Karpas-422 (cell line): ENCODE measurements around the gene CNN3. TPM values are rescaled to one million over a fixed set of nuclear protein-coding genes. Genes with fewer than 3 reads are reported as not detected.

Experiments used
- DNase-seq: peaks from one replicate; pipeline ENCODE4 v3.0.0-alpha.2; 2015
- H2AFZ ChIP-seq: fragments of 200-600 bp; sonication (generic); 2 replicates; pipeline ENCODE4 v1.6.1; 2014; ENCODE audit warnings: antibody characterized with exemption, low read length, mixed read lengths
- H3K27ac ChIP-seq: fragments of 200-600 bp; sonication (generic); 2 replicates; pipeline ENCODE4 v1.5.1; 2014; ENCODE audit warnings: mild to moderate bottlenecking, low read length, moderate library complexity
- H3K27me3 ChIP-seq: fragments of 200-600 bp; sonication (generic); 2 replicates; pipeline ENCODE4 v1.6.1; 2014; ENCODE audit warnings: low read length, mixed read lengths
- H3K36me3 ChIP-seq: fragments of 200-600 bp; sonication (generic); 2 replicates; pipeline ENCODE4 v1.6.1; 2014; ENCODE audit warnings: low read length, mixed read lengths; ENCODE audit not compliant: insufficient read depth
- H3K4me1 ChIP-seq: fragments of 200-600 bp; sonication (generic); 2 replicates; pipeline ENCODE4 v1.6.1; 2014; ENCODE audit warnings: mild to moderate bottlenecking, low read length, mixed read lengths
- H3K4me2 ChIP-seq: fragments of 200-600 bp; sonication (generic); 2 replicates; pipeline ENCODE4 v1.6.1; 2014; ENCODE audit warnings: low read length, low read depth, mild to moderate bottlenecking; ENCODE audit not compliant: poor library complexity, severe bottlenecking
- H3K4me3 ChIP-seq: fragments of 200-600 bp; sonication (generic); 2 replicates; pipeline ENCODE4 v1.5.1; 2014; ENCODE audit warnings: mild to moderate bottlenecking, antibody characterized with exemption, low read length, mixed read lengths
- H3K79me2 ChIP-seq: fragments of 200-600 bp; sonication (generic); 2 replicates; pipeline ENCODE4 v1.6.1; 2014; ENCODE audit warnings: mild to moderate bottlenecking, low read length, mixed read lengths
- H3K9ac ChIP-seq: fragments of 200-600 bp; sonication (generic); 2 replicates; pipeline ENCODE4 v1.6.0; 2014; ENCODE audit warnings: low read length
- H3K9me2 ChIP-seq: fragments of 200-600 bp; sonication (generic), shearing (Covaris generic); replicated peaks from 2 replicates; pipeline ENCODE4 v1.6.0; 2014; ENCODE audit warnings: mild to moderate bottlenecking, low read length, moderate library complexity; ENCODE audit not compliant: insufficient read depth
- H3K9me3 ChIP-seq: fragments of 300-700, 200-600 bp; sonication (generic); 2 replicates; pipeline ENCODE4 v1.6.1; 2014; ENCODE audit warnings: low read length, mixed read lengths
- H4K20me1 ChIP-seq: fragments of 200-600 bp; sonication (generic); 2 replicates; pipeline ENCODE4 v1.6.1; 2014; ENCODE audit warnings: mild to moderate bottlenecking, antibody characterized with exemption, low read length, low read depth; ENCODE audit not compliant: insufficient read depth
- total RNA-seq: library from RNA; depleted of rRNA; stranded (reverse); fragments of >200 nt; shearing (Covaris generic); gene quantifications from 2 replicates; pipeline ENCODE4 v1.2.3, GENCODE V29; 2014; ENCODE audit warnings: low replicate concordance

The CNN3 gene
- total RNA-seq, 1 experiment from 2014 or later: 4.8 TPM

GRCh38 chr1:94931254-94931841 lies 4.4 kb upstream of the CNN3 start:
- Histone ChIP-seq H3K4me3 (no peak overlapping the region), H3K4me2 (no peak overlapping the region), H3K9ac (no peak overlapping the region), H3K9me3 (no peaks in the 10 kb centered on the region), H3K27ac (no peak overlapping the region), H4K20me1 (no peaks in the 10 kb centered on the region), H3K79me2 (no peaks in the 10 kb centered on the region), H3K9me2 (no peaks in the 10 kb centered on the region), H3K36me3 (no peaks in the 10 kb centered on the region), H3K27me3 (no peaks in the 10 kb centered on the region), H2AFZ (no peak overlapping the region), H3K4me1 (no peaks in the 10 kb centered on the region)
- DNase-seq: no peak

GRCh38 chr1:94929351-94930217 lies 2.7 kb upstream of the CNN3 start:
- Histone ChIP-seq H3K27ac (no peak overlapping the region), H2AFZ (no peak overlapping the region), H3K27me3 (no peaks in the 10 kb centered on the region), H3K9me2 (no peaks in the 10 kb centered on the region), H4K20me1 (no peaks in the 10 kb centered on the region), H3K4me2 (no peak overlapping the region), H3K4me1 (peaks cover 14% of the 10 kb centered on the region), H3K4me3 (no peak overlapping the region), H3K9me3 (no peaks in the 10 kb centered on the region), H3K9ac (no peak overlapping the region), H3K36me3 (no peaks in the 10 kb centered on the region), H3K79me2 (no peaks in the 10 kb centered on the region)
- no peak for DNase-seq

DNA sequence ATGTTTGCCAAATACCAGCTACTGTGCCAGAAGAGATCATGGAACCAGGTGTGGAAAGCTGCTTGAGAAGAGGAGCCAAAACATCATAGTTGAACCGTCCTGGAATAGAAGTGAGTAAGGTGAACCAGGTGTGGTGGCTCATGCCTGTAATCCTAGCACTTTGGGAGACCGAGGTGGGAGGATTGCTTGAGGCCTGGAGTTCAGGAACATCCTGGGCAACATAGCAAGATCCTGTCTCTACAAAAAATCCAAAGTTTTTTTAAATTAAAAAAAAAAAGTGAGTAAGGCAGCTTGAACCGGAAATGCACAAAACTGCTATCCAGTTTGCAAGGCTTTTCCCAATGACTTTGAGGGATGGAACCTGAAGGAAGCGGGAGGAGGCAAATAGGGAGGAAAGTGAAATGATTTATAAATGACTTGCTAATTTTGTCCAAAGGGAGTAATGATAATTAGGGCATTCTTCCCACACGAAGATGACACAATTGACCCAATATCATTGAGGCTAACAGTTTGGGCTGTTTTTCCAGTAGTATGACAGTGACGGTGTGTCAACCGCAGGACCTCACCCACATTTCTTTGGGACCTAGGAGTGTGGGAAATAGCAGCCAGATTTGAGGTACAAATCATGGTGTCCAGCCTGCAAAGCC lies 1.5 kb upstream of the CNN3 start:
- H3K4me2 ChIP-seq: no peak overlapping the region
- no peaks in the 10 kb centered on the region for H3K36me3 ChIP-seq
- H3K9ac ChIP-seq: no peak overlapping the region
- DNase-seq: no peak
- H3K9me3 ChIP-seq: no peaks in the 10 kb centered on the region
- no peak overlapping the region for H3K4me3 ChIP-seq
- H4K20me1 ChIP-seq: no peaks in the 10 kb centered on the region
- no peaks in the 10 kb centered on the region for H3K9me2 ChIP-seq
- H3K27me3 ChIP-seq: no peaks in the 10 kb centered on the region
- peaks cover 15% of the 10 kb centered on the region for H3K4me1 ChIP-seq
- H3K79me2 ChIP-seq: no peaks in the 10 kb centered on the region
- no peak overlapping the region for H3K27ac ChIP-seq
- H2AFZ ChIP-seq: no peak overlapping the region

DNA sequence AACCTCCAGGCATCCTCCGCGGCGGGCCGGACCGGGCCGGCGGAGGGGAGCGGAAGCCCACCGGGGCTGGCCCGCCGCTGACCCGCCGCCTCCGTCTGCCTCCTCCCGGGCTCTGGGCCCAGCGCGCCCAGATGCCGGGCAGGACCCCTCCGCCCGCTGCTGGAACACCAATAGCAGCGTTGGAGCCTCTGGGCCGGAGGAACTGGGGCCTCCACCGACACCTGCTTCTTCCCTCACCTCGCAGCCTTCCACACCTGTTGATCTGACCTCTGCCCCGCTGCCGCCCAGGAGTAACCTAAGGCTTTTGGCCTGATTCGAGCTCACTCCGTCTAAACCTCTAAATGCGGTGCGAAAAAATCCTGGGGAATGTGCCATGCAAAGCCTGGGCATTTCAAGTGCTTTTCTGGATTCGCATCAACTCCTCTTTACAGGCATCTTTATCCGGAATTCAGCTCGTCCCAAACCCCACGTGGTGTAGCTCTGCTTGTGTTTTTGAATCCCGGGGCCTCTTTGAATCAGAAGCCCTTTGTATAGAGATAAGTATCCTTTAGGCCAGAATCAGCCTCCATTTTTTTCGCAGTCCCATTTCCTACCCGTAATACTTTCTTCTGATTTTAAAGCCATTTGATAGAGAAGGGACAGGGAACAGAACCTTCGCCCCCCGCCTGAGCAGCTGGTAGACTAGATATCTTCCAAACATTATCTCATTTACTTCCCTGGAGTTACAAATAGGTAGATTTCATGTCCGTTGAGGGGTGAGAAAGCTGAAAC lies 680 bp upstream of the CNN3 start:
- H3K4me2 ChIP-seq: no peak overlapping the region
- H3K79me2 ChIP-seq: no peaks in the 10 kb centered on the region
- no peak overlapping the region for H2AFZ ChIP-seq

GRCh38 chr1:94926126-94926914 lies 590 bp downstream of the CNN3 start:
- no peak for DNase-seq
- Histone ChIP-seq H3K9ac (no peak overlapping the region), H3K9me3 (no peaks in the 10 kb centered on the region), H3K4me1 (peaks cover 15% of the 10 kb centered on the region), H3K4me3 (no peak overlapping the region), H2AFZ (no peak overlapping the region), H3K36me3 (no peaks in the 10 kb centered on the region), H3K27ac (no peak overlapping the region), H3K9me2 (no peaks in the 10 kb centered on the region), H3K27me3 (no peaks in the 10 kb centered on the region), H3K79me2 (no peaks in the 10 kb centered on the region), H3K4me2 (peak overlapping the region; percentile 67), H4K20me1 (no peaks in the 10 kb centered on the region)

More for the DNA sequence above, 680 bp upstream of the CNN3 start:
- peaks cover 15% of the 10 kb centered on the region for H3K4me1 ChIP-seq
- H3K9ac ChIP-seq: no peak overlapping the region
- no peaks in the 10 kb centered on the region for H3K9me2 ChIP-seq
- H3K27me3 ChIP-seq: no peaks in the 10 kb centered on the region
- H3K4me3 ChIP-seq: no peak overlapping the region
- H3K9me3 ChIP-seq: no peaks in the 10 kb centered on the region
- H3K36me3 ChIP-seq: no peaks in the 10 kb centered on the region
- H3K27ac ChIP-seq: no peak overlapping the region
- no peak for DNase-seq
- no peaks in the 10 kb centered on the region for H4K20me1 ChIP-seq

DNA sequence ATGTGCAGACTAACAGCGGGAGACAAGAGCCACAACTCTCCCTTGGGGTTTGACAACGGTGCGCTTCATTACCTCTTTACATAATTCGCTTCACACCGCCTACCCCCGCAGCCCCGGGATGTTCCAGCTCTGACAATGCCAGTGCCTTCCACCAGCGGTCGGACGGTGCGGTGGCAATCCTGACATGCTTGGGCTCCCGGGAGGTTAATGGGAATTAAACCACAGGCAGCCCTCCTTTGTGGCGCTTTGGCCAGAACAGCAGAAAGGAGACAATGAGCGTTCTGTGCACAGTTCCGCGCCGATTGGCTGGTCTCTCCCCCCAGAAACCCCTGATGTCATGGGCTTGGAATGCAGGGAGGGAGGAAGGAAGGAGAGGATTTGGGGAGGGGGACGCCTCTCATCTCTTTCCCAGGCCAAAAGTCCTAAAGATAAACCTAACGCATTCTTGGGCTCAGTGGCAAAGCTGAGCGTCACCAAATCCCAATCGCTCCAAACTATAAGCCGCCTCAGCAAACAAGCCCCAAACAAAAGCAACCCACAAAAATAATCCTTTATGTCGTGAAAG lies 1.3 kb downstream of the CNN3 start:
- no peaks in the 10 kb centered on the region for H3K9me3 ChIP-seq
- peak overlapping the region; percentile 34 for H3K4me3 ChIP-seq
- peak; percentile 70 for DNase-seq
- H3K4me1 ChIP-seq: peaks cover 15% of the 10 kb centered on the region
- no peak overlapping the region for H3K27ac ChIP-seq
- peak overlapping the region; percentile 10; the same call in 1 of the 2 replicates for H3K9ac ChIP-seq
- H3K27me3 ChIP-seq: no peaks in the 10 kb centered on the region
- H3K9me2 ChIP-seq: no peaks in the 10 kb centered on the region
- H4K20me1 ChIP-seq: no peaks in the 10 kb centered on the region
- H3K36me3 ChIP-seq: no peaks in the 10 kb centered on the region
- H3K4me2 ChIP-seq: peak overlapping the region; percentile 67
- no peaks in the 10 kb centered on the region for H3K79me2 ChIP-seq
- no peak overlapping the region; the same call in 1 of the 2 replicates for H2AFZ ChIP-seq

GRCh38 chr1:94925004-94925403 lies 1.9 kb downstream of the CNN3 start:
- H3K4me1 ChIP-seq: peaks cover 15% of the 10 kb centered on the region
- H3K9me2 ChIP-seq: no peaks in the 10 kb centered on the region
- DNase-seq: peak; percentile 55
- no peaks in the 10 kb centered on the region for H3K27me3 ChIP-seq
- no peaks in the 10 kb centered on the region for H4K20me1 ChIP-seq
- no peaks in the 10 kb centered on the region for H3K79me2 ChIP-seq
- no peaks in the 10 kb centered on the region for H3K36me3 ChIP-seq
- no peaks in the 10 kb centered on the region for H3K9me3 ChIP-seq
- H3K4me2 ChIP-seq: peak overlapping the region; percentile 67
- H2AFZ ChIP-seq: no peak overlapping the region
- peak overlapping the region; percentile 10; the same call in 1 of the 2 replicates for H3K9ac ChIP-seq
- H3K27ac ChIP-seq: no peak overlapping the region
- H3K4me3 ChIP-seq: peak overlapping the region; percentile 34
